SK-N-SH treated with all-trans-retinoic acid at 6 μM for 48 hours (cell line): ENCODE results near the gene ALOX15.

Experiments
- RARB ChIP-seq: fragments of 250-450 bp; sonication (Bioruptor Pico); IDR thresholded peaks from 2 replicates; pipeline ENCODE4 v1.8.0; 2021; ENCODE audit warnings: mild to moderate bottlenecking, moderate library complexity
- TCF4 ChIP-seq: fragments of 250-450 bp; sonication (Bioruptor Pico); IDR thresholded peaks from 2 replicates; pipeline ENCODE4 v1.8.0; 2021; ENCODE audit warnings: mild to moderate bottlenecking, moderate library complexity, borderline replicate concordance
- ZNF565 ChIP-seq: fragments of 450-650 bp; formaldehyde crosslinking; conservative IDR thresholded peaks from 2 replicates; pipeline ENCODE4 v1.5.0; 2020; ENCODE audit warnings: low read depth, mild to moderate bottlenecking, moderate library complexity

- no peak for TF ChIP-seq RARB (CRISPR knock-in tag)
- no peak for TF ChIP-seq TCF4 (CRISPR knock-in tag)
- no peak for TF ChIP-seq ZNF565 (CRISPR knock-in tag)
Measured at GRCh38 chr17:4594931-4595684, 46.4 kb downstream of the ALOX15 start.
